Heart right ventricle (tissue), 16 donors: ENCODE measurements around the gene DNAJC2. TPM values are rescaled to one million over a fixed set of nuclear protein-coding genes. Genes with fewer than 3 reads are reported as not detected.

Experiments
- ATAC-seq, 8 donors: fragments of 200-7000 bp; cut with Tn5 transposase; one replicate each; pipeline ENCODE4 v1.9.1; 2020; ENCODE audit warnings: mild to moderate bottlenecking in 8 of 8, moderate library complexity in 8 of 8, moderate number of reproducible peaks in 1 of 8
- DNase-seq, 2 donors: peaks; one replicate each; pipeline ENCODE4 v3.0.0-alpha.2; 2020
- H3K27ac ChIP-seq, 10 donors: fragments of 200-600 bp; sonication (generic) in 2 of 10; one replicate each; pipeline versions ENCODE4 v1.5.0 to v1.8.0; 2020 to 2022; ENCODE audit warnings: mild to moderate bottlenecking in 3 of 10
- H3K27me3 ChIP-seq, 7 donors: fragments of 200-600 bp; one replicate each; pipeline ENCODE4 v1.8.0; 2021 to 2022; ENCODE audit warnings: mild to moderate bottlenecking in 2 of 7
- H3K36me3 ChIP-seq, 9 donors: fragments of 200-600 bp; sonication (generic) in 1 of 9; one replicate each; pipeline versions ENCODE4 v1.5.0 to v1.8.0; 2020 to 2022; ENCODE audit warnings: mild to moderate bottlenecking in 2 of 9
- H3K4me1 ChIP-seq, 9 donors: fragments of 200-600 bp; sonication (generic) in 1 of 9; one replicate each; pipeline versions ENCODE4 v1.5.0 to v1.8.0; 2020 to 2022; ENCODE audit warnings: mild to moderate bottlenecking in 4 of 9
- H3K4me3 ChIP-seq, 10 donors: fragments of 200-600 bp; sonication (generic) in 2 of 10; one replicate each; pipeline versions ENCODE4 v1.5.0 to v1.8.0; 2020 to 2022; ENCODE audit warnings: mild to moderate bottlenecking in 7 of 10, moderate library complexity in 2 of 10
- H3K9me3 ChIP-seq, 11 donors: fragments of 200-600 bp in 10 of 11; sonication (generic) in 2 of 11; one replicate each; pipeline versions ENCODE4 v1.5.0 to v1.8.0; 2013 to 2022; ENCODE audit warnings: mild to moderate bottlenecking in 2 of 11, control low read depth in 1 of 11, moderate library complexity in 1 of 11
- WGBS, 2 donors: extraction: QIAGEN DNeasy Blood & Tissue Kit; methylation state at CpG; one replicate each; pipeline ENCODE4 v1.1.7; 2013; ENCODE audit warnings: inconsistent platforms in 1 of 2; 5-methylcytosine and 5-hydroxymethylcytosine counted together
- intact Hi-C, 10 donors: fragments of 100-400 bp; cut with DNase I; formaldehyde crosslinking; loops; one replicate each; pipeline versions ENCODE4 v1.11.1 to v1.14.2; 2022
- polyA plus RNA-seq, 2 donors: library from polyadenylated mRNA; stranded (reverse); fragments of 200-250 nt; gene quantifications; one replicate each; pipeline ENCODE4 v1.2.3, GENCODE V29; 2013
- total RNA-seq, 10 donors: library from RNA; stranded (reverse); fragmentation: NEBNext Ultra II Directional in 3 of 10; extraction: Animal tissue kit (Norgen Biotek cat#: 25700) in 3 of 10; gene quantifications; one replicate each; pipeline versions ENCODE4 v1.2.1 to v1.2.4, GENCODE V29; 2021 to 2023
- TF ChIP-seq, protein P1 (sequence below), 9 donors: fragments of 200-600 bp; sonication (generic) in 2 of 9; IDR thresholded peaks; one replicate each; pipeline versions ENCODE4 v1.5.0 to v1.8.0; 2021 to 2022; ENCODE audit warnings: antibody characterized with exemption in 9 of 9, mild to moderate bottlenecking in 5 of 9, moderate library complexity in 1 of 9
- donor health status: Arrhythmogenic right ventricular cardiomyopathy.
- donor health status: ischemic (EF 13 %, LVEDD 7.1; RV severe dilation, severe dysfunction).
- donor health status: healthy with polysubstance abuse.
- donor health status: DM: no; HTN: yes; CAD: no.
- donor health status: DM: no; HTN: no; CAD: no.
- donor health status: ischemic (EF 25% LVEDD 6.9; RV normal size, moderate dysfunction).
- donor health status: ischemic (EF 25% LVEDD 5.7; RV mildly dilated, moderate dysfunction).
- donor health status: healthy.
- donor health status: DM: yes; HTN: yes; CAD: no.
- donor health status: Ischemic cardiomyopathy.
- donor health status: ischemic (EF 35%, LVEDD 5.7; RV mildly dilated, moderate dysfunction).
- donor health status: nonischemic (EF 11% LVEDD 7.7; RV severe dilation, severe dysfunction).
- donor health status: DM: yes; HTN: yes; CAD: no.
- donor health status: PGD.
- donor health status: ischemic (EF 29% LVEDD 5.4; RV normal size, mild dysfunction).
- donor health status: nonischemic (EF 23%, LVEDD 6.1; RV moderate dilation, normal function).

Gene DNAJC2
- total and polyA plus RNA-seq, 12 donors: 11.4 to 31.8 (median 14.0) TPM

DNA sequence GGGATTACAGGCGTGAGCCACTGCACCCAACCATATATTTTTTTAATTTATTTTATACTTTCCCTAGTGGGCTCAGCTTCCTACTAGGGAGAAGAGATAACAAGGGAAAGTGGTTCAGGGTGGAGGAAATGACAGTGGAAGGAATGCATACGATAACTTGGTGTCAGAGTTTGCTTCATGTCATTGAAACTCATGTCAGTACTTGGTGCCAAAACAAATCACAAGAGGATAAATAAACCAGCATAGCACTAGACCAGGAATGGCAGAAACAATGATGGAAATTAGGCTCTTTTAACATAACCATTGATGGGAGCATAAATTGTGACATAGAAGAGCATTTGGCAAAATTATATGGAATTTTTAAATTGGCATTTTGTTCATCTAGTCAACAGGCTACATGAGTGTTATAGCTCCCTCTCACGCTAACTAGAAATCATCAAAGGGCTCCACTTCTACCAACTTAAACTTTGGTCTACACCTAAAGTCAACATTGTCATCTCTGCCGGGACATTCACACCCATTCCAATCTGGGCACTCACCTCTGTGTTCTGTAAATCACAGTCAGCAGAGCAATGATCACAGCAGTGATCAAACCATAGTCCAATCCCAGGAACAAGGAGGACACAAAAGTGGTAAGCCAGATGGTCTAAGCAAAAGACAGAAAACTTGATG is 44.0 kb upstream of the DNAJC2 start:
- Histone ChIP-seq H3K4me3 (no peak overlapping the region), H3K27me3 (peaks cover 0 to 7% (median 0%) of the 10 kb centered on the region in 7 donors), H3K36me3 (no peaks in the 10 kb centered on the region), H3K9me3 (no peaks in the 10 kb centered on the region), H3K4me1 (no peaks in the 10 kb centered on the region), H3K27ac (no peak overlapping the region)
- WGBS, 2 donors: 51 to 55% methylated on average over 4 of the region's 4 CpGs
- DNase-seq (no peak), ATAC-seq (no peak)
- TF ChIP-seq, protein P1, sequence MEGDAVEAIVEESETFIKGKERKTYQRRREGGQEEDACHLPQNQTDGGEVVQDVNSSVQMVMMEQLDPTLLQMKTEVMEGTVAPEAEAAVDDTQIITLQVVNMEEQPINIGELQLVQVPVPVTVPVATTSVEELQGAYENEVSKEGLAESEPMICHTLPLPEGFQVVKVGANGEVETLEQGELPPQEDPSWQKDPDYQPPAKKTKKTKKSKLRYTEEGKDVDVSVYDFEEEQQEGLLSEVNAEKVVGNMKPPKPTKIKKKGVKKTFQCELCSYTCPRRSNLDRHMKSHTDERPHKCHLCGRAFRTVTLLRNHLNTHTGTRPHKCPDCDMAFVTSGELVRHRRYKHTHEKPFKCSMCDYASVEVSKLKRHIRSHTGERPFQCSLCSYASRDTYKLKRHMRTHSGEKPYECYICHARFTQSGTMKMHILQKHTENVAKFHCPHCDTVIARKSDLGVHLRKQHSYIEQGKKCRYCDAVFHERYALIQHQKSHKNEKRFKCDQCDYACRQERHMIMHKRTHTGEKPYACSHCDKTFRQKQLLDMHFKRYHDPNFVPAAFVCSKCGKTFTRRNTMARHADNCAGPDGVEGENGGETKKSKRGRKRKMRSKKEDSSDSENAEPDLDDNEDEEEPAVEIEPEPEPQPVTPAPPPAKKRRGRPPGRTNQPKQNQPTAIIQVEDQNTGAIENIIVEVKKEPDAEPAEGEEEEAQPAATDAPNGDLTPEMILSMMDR (IDR thresholded peaks at IDR 0.05): no peak
- intact Hi-C loops: no loop called here

DNA sequence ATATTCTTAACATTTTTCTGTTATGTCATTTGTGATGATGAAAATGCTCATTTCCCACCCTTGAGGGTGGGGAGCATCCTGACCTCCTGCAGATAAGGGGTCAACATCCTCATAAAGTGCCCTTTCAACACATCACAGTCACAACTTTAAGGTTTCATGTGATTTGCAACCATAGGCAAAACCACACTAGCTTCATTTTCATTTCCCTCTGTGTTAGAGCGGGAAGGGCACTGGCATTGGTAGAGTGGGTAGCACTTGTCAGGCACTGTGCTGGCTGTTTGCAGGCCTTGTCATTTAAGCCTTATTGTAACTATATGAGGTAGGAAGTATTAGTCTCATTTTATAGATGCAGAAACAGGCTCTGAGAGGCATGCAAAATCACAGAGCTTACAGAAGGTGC is 42.7 kb upstream of the DNAJC2 start:
- no peak overlapping the region for H3K4me3 ChIP-seq
- 73 to 75% methylated on average over 1 of the region's 1 CpG for WGBS, 2 donors
- H3K27ac ChIP-seq: no peak overlapping the region
- DNase-seq (no peak), ATAC-seq (no peak)
- no peaks in the 10 kb centered on the region for H3K4me1 ChIP-seq
- H3K27me3 ChIP-seq: peaks cover 0 to 7% (median 0%) of the 10 kb centered on the region in 7 donors
- H3K36me3 ChIP-seq: no peaks in the 10 kb centered on the region
- TF ChIP-seq, protein P1 (IDR thresholded peaks at IDR 0.05): no peak
- intact Hi-C loops: no loop called here
- no peaks in the 10 kb centered on the region for H3K9me3 ChIP-seq

DNA sequence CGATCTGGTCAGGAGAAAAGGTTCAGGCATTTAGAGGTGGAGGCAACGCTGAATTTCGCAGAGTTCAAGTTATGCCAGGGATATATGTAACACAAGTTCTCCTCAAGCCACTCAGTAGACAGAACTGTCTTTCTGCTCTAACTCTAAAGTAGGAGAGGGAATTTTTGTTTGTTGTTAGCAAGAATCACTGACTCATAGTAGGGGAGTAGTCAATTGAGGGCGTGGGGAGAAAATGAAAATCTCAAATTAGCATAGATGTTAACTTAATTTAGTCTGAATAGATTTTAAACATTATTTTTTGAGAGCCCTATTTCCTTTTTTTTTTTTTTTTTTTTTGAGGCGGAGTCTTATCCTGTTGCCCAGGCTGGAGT is 37.5 kb upstream of the DNAJC2 start:
- no peaks in the 10 kb centered on the region for H3K36me3 ChIP-seq
- H3K27me3 ChIP-seq: peaks cover 0 to 28% (median 15%) of the 10 kb centered on the region in 7 donors
- H3K4me3 ChIP-seq: no peak overlapping the region
- ATAC-seq (no peak), DNase-seq (no peak)
- intact Hi-C loops: no loop called here
- TF ChIP-seq, protein P1 (IDR thresholded peaks at IDR 0.05): no peak
- peaks cover 0 to 3% (median 0%) of the 10 kb centered on the region in 9 donors for H3K4me1 ChIP-seq
- H3K9me3 ChIP-seq: no peaks in the 10 kb centered on the region
- WGBS, 2 donors: 86 to 92% methylated on average over 4 to 5 of the region's 5 CpGs
- no peak overlapping the region for H3K27ac ChIP-seq

DNA sequence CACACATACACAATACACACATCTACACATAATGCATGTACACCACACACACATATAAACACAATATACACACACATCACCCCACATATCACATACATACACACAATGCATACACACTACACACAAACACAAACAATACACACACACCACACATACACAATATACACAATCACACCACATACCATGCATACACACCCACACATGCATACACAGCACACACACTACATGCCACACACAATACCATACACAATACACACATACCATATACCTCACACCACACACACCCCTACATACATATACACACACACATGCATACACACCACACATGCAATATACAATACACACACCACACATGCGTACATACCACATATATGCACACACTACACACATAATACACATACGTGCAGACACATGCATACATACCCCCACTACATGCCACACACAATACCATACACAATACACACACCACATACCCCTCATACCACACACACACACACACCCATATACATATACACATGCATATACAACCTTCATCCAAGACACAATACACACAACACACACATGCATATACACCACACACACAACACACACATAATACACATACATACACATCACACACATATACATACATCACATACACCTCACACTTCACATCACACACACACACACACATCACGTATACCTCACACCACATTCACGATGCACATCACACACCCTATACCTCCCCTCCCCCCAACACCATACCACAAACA is 36.9 kb upstream of the DNAJC2 start:
- Histone ChIP-seq H3K27me3 (peaks cover 0 to 28% (median 15%) of the 10 kb centered on the region in 7 donors), H3K4me3 (no peak overlapping the region), H3K4me1 (peaks cover 0 to 3% (median 0%) of the 10 kb centered on the region in 9 donors), H3K36me3 (no peaks in the 10 kb centered on the region), H3K27ac (no peak overlapping the region), H3K9me3 (no peaks in the 10 kb centered on the region)
- no peak for ATAC-seq
- TF ChIP-seq, protein P1 (IDR thresholded peaks at IDR 0.05): no peak
- 93 to 94% methylated on average over 4 of the region's 4 CpGs for WGBS, 2 donors
- no peak for DNase-seq
- intact Hi-C loops: no loop called here
